ENCODE measurements around the gene ADAMTS12.

GRCh38 chr5:33476992-33477391, 414.8 kb downstream of the ADAMTS12 start:
- TF ChIP-seq REST (IDR thresholded peaks at IDR 0.05; ENCODE audit: insufficient read depth in 1 of 2, low read depth in 2 of 2, low read length in 2 of 2) (no peak), TAF1 (IDR thresholded peaks at IDR 0.05; ENCODE audit: borderline replicate concordance, insufficient read depth, low read length) (no peak), POLR2AphosphoS5 (IDR thresholded peaks at IDR 0.05; ENCODE audit: low read depth, low read length) (no peak)

Measured in PFSK-1 (cell line).